ENCODE results near the gene EIF4E1B.

EIF4E1B gene

GRCh38 chr5:176676361-176676824 is 45.9 kb downstream of the EIF4E1B start:
- Histone ChIP-seq H3K36me3 (ENCODE audit: insufficient read depth, low read length) (no peaks in the 10 kb centered on the region), H3K27ac (no peak overlapping the region), H3K9ac (ENCODE audit: insufficient read length) (no peak overlapping the region), H3K4me3 (no peak overlapping the region), H3K9me3 (ENCODE audit: low read depth, low read length) (no peaks in the 10 kb centered on the region)
- DNase-seq (ENCODE audit: low read depth, low spot score), result no peak
- TF ChIP-seq POLR2AphosphoS5 (IDR thresholded peaks at IDR 0.05; ENCODE audit: borderline replicate concordance, low read depth, low read length) (no peak), EZH2 (IDR thresholded peaks at IDR 0.05) (no peak), FOXP2 (optimal IDR thresholded peaks at IDR 0.05; ENCODE audit: control extremely low read depth, extremely low read length, insufficient read depth) (no peak)

GRCh38 chr5:176677209-176677939 is 46.9 kb downstream of the EIF4E1B start:
- no peak for TF ChIP-seq EZH2 (IDR thresholded peaks at IDR 0.05)
- TF ChIP-seq FOXP2 (optimal IDR thresholded peaks at IDR 0.05; ENCODE audit: control extremely low read depth, extremely low read length, insufficient read depth), result no peak
- Histone ChIP-seq H3K9ac (ENCODE audit: insufficient read length) (no peak overlapping the region), H3K36me3 (ENCODE audit: insufficient read depth, low read length) (no peaks in the 10 kb centered on the region), H3K9me3 (ENCODE audit: low read depth, low read length) (no peaks in the 10 kb centered on the region), H3K4me3 (no peak overlapping the region), H3K27ac (no peak overlapping the region)
- DNase-seq (ENCODE audit: low read depth, low spot score), result no peak

- Histone ChIP-seq H3K9me3 (ENCODE audit: low read depth, low read length) (no peaks in the 10 kb centered on the region), H3K27ac (no peak overlapping the region), H3K36me3 (ENCODE audit: insufficient read depth, low read length) (no peaks in the 10 kb centered on the region), H3K4me3 (no peak overlapping the region), H3K9ac (ENCODE audit: insufficient read length) (no peak overlapping the region)
- TF ChIP-seq POLR2AphosphoS5 (IDR thresholded peaks at IDR 0.05; ENCODE audit: borderline replicate concordance, low read depth, low read length), result no peak
- TF ChIP-seq FOXP2 (optimal IDR thresholded peaks at IDR 0.05; ENCODE audit: control extremely low read depth, extremely low read length, insufficient read depth), result no peak
- TF ChIP-seq EZH2 (IDR thresholded peaks at IDR 0.05), result no peak
- no peak for DNase-seq (ENCODE audit: low read depth, low spot score)
Measured at GRCh38 chr5:176678584-176678983, 48.1 kb downstream of the EIF4E1B start.

- no peak overlapping the region for H3K27ac ChIP-seq
- H3K9ac ChIP-seq (ENCODE audit: insufficient read length), result no peak overlapping the region
- H3K9me3 ChIP-seq (ENCODE audit: low read depth, low read length), result no peaks in the 10 kb centered on the region
- no peak overlapping the region for H3K4me3 ChIP-seq
- no peak for TF ChIP-seq POLR2AphosphoS5 (IDR thresholded peaks at IDR 0.05; ENCODE audit: borderline replicate concordance, low read depth, low read length)
- no peak for TF ChIP-seq EZH2 (IDR thresholded peaks at IDR 0.05)
- no peak for TF ChIP-seq FOXP2 (optimal IDR thresholded peaks at IDR 0.05; ENCODE audit: control extremely low read depth, extremely low read length, insufficient read depth)
- H3K36me3 ChIP-seq (ENCODE audit: insufficient read depth, low read length), result no peaks in the 10 kb centered on the region
- no peak for DNase-seq (ENCODE audit: low read depth, low spot score)
Measured at GRCh38 chr5:176679365-176680225, 49.1 kb downstream of the EIF4E1B start.

- H3K9me3 ChIP-seq (ENCODE audit: low read depth, low read length), result no peaks in the 10 kb centered on the region
- TF ChIP-seq FOXP2 (optimal IDR thresholded peaks at IDR 0.05; ENCODE audit: control extremely low read depth, extremely low read length, insufficient read depth) (no peak), POLR2AphosphoS5 (IDR thresholded peaks at IDR 0.05; ENCODE audit: borderline replicate concordance, low read depth, low read length) (no peak), EZH2 (IDR thresholded peaks at IDR 0.05) (no peak)
- no peaks in the 10 kb centered on the region for H3K36me3 ChIP-seq (ENCODE audit: insufficient read depth, low read length)
- no peak overlapping the region for H3K27ac ChIP-seq
- H3K4me3 ChIP-seq, result no peak overlapping the region
- DNase-seq (ENCODE audit: low read depth, low spot score), result no peak
- H3K9ac ChIP-seq (ENCODE audit: insufficient read length), result no peak overlapping the region
Measured at GRCh38 chr5:176680226-176680563, 49.7 kb downstream of the EIF4E1B start.

GRCh38 chr5:176682016-176682531 is 51.6 kb downstream of the EIF4E1B start:
- TF ChIP-seq POLR2AphosphoS5 (IDR thresholded peaks at IDR 0.05; ENCODE audit: borderline replicate concordance, low read depth, low read length), result no peak
- no peak for TF ChIP-seq EZH2 (IDR thresholded peaks at IDR 0.05)
- no peak for TF ChIP-seq FOXP2 (optimal IDR thresholded peaks at IDR 0.05; ENCODE audit: control extremely low read depth, extremely low read length, insufficient read depth)

GRCh38 chr5:176685010-176685409 is 54.5 kb downstream of the EIF4E1B start:
- Histone ChIP-seq H3K4me3 (no peak overlapping the region), H3K36me3 (ENCODE audit: insufficient read depth, low read length) (no peaks in the 10 kb centered on the region), H3K9me3 (ENCODE audit: low read depth, low read length) (no peaks in the 10 kb centered on the region), H3K27ac (no peak overlapping the region), H3K9ac (ENCODE audit: insufficient read length) (no peak overlapping the region)
- TF ChIP-seq POLR2AphosphoS5 (IDR thresholded peaks at IDR 0.05; ENCODE audit: borderline replicate concordance, low read depth, low read length) (no peak), FOXP2 (optimal IDR thresholded peaks at IDR 0.05; ENCODE audit: control extremely low read depth, extremely low read length, insufficient read depth) (no peak), EZH2 (IDR thresholded peaks at IDR 0.05) (no peak)
- DNase-seq (ENCODE audit: low read depth, low spot score), result no peak

More at GRCh38 chr5:176682016-176682531, 51.6 kb downstream of the EIF4E1B start:
- Histone ChIP-seq H3K36me3 (ENCODE audit: insufficient read depth, low read length) (no peaks in the 10 kb centered on the region), H3K9me3 (ENCODE audit: low read depth, low read length) (no peaks in the 10 kb centered on the region), H3K4me3 (no peak overlapping the region), H3K9ac (ENCODE audit: insufficient read length) (no peak overlapping the region), H3K27ac (no peak overlapping the region)
- no peak for DNase-seq (ENCODE audit: low read depth, low spot score)

GRCh38 chr5:176687247-176687646 is 56.8 kb downstream of the EIF4E1B start:
- H3K36me3 ChIP-seq (ENCODE audit: insufficient read depth, low read length), result no peaks in the 10 kb centered on the region
- TF ChIP-seq EZH2 (IDR thresholded peaks at IDR 0.05), result no peak
- no peak for TF ChIP-seq FOXP2 (optimal IDR thresholded peaks at IDR 0.05; ENCODE audit: control extremely low read depth, extremely low read length, insufficient read depth)
- TF ChIP-seq POLR2AphosphoS5 (IDR thresholded peaks at IDR 0.05; ENCODE audit: borderline replicate concordance, low read depth, low read length), result no peak
- no peak overlapping the region for H3K9ac ChIP-seq (ENCODE audit: insufficient read length)
- DNase-seq (ENCODE audit: low read depth, low spot score), result no peak
- H3K27ac ChIP-seq, result no peak overlapping the region
- H3K9me3 ChIP-seq (ENCODE audit: low read depth, low read length), result no peaks in the 10 kb centered on the region
- no peak overlapping the region for H3K4me3 ChIP-seq

Data from SK-N-MC (cell line).